WTC11 (cell line): Measurements from ENCODE around the gene TMEM238.
"Not testable (repeated sequence)": the region's sequence is repeated elsewhere in the genome, so short reads cannot be mapped to it uniquely, and the experiment has no call there.

Experiments
- NFYB ChIP-seq: sonication (generic); formaldehyde crosslinking; conservative IDR thresholded peaks from 2 replicates; pipeline ENCODE4 v1.8.0; 2022; ENCODE audit warnings: low read depth, missing genetic modification reagents
- TF ChIP-seq, protein P1 (sequence below): sonication (generic); formaldehyde crosslinking; IDR thresholded peaks from 2 replicates; pipeline ENCODE4 v1.8.1; 2022; ENCODE audit warnings: mild to moderate bottlenecking, moderate library complexity, missing genetic modification reagents
- TF ChIP-seq, protein P2 (sequence below): fragments of 200-600 bp; IDR thresholded peaks from 2 replicates; pipeline ENCODE4 v1.8.0; 2022; ENCODE audit warnings: antibody characterized with exemption

DNA sequence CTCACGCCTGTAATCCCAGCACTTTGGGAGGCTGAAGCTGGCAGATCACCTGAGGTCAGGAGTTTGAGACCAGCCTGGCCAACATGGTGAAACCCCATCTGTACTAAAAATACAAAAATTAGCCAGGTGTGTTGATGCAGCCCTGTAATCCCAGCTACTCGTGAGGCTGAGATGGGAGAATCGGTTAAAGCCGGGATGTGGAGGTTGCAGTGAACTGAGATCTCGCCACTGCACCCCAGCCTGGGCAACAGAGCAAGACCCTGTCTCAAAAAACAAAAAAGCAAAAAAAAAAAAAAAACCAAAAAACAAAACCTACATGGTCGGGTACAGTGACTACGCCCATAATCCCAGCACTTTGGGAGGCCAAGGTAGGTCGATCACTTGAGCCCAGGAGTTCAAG, 25.1 kb upstream of the TMEM238 start:
- TF ChIP-seq NFYB (CRISPR knock-in tag): not testable (repeated sequence)
- TF ChIP-seq, protein P1, sequence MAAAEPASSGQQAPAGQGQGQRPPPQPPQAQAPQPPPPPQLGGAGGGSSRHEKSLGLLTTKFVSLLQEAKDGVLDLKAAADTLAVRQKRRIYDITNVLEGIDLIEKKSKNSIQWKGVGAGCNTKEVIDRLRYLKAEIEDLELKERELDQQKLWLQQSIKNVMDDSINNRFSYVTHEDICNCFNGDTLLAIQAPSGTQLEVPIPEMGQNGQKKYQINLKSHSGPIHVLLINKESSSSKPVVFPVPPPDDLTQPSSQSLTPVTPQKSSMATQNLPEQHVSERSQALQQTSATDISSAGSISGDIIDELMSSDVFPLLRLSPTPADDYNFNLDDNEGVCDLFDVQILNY (CRISPR knock-in tag): not testable (repeated sequence)
- TF ChIP-seq, protein P2, sequence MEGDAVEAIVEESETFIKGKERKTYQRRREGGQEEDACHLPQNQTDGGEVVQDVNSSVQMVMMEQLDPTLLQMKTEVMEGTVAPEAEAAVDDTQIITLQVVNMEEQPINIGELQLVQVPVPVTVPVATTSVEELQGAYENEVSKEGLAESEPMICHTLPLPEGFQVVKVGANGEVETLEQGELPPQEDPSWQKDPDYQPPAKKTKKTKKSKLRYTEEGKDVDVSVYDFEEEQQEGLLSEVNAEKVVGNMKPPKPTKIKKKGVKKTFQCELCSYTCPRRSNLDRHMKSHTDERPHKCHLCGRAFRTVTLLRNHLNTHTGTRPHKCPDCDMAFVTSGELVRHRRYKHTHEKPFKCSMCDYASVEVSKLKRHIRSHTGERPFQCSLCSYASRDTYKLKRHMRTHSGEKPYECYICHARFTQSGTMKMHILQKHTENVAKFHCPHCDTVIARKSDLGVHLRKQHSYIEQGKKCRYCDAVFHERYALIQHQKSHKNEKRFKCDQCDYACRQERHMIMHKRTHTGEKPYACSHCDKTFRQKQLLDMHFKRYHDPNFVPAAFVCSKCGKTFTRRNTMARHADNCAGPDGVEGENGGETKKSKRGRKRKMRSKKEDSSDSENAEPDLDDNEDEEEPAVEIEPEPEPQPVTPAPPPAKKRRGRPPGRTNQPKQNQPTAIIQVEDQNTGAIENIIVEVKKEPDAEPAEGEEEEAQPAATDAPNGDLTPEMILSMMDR: not testable (repeated sequence)
